Measurements from ENCODE around the gene NFATC4. TPM values are rescaled to one million over a fixed set of nuclear protein-coding genes. Genes with fewer than 3 reads are reported as not detected.
A peak's percentile ranks its signal among the peaks of the same experiment; 100 is the strongest.
"Not testable (repeated sequence)": the region's sequence is repeated elsewhere in the genome, so short reads cannot be mapped to it uniquely, and the experiment has no call there.

The NFATC4 gene
- total and polyA plus RNA-seq, 8 donors: 3.3 to 97.9 (median 12.7) TPM

DNA sequence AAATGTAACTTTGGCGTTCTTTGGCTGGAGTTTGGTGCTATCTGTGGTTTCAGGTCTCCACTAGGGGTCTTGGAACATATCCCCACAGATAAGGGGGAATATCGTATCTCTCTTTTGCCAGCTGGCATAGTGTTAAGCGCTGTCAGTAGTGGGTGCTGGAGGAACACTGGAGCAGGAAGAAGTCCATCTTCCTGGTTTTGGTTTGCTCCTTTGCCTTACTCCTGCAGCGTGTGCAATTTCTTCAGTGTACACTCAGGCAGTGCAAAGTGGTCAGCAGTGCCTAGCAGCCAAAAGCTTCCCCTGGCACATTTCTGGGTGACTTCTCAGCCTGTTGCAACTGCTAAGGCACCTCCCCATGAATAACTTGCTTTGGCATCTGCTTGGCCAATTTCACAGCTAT is 16.5 kb upstream of the NFATC4 start:
- TF ChIP-seq, protein P1, sequence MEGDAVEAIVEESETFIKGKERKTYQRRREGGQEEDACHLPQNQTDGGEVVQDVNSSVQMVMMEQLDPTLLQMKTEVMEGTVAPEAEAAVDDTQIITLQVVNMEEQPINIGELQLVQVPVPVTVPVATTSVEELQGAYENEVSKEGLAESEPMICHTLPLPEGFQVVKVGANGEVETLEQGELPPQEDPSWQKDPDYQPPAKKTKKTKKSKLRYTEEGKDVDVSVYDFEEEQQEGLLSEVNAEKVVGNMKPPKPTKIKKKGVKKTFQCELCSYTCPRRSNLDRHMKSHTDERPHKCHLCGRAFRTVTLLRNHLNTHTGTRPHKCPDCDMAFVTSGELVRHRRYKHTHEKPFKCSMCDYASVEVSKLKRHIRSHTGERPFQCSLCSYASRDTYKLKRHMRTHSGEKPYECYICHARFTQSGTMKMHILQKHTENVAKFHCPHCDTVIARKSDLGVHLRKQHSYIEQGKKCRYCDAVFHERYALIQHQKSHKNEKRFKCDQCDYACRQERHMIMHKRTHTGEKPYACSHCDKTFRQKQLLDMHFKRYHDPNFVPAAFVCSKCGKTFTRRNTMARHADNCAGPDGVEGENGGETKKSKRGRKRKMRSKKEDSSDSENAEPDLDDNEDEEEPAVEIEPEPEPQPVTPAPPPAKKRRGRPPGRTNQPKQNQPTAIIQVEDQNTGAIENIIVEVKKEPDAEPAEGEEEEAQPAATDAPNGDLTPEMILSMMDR (IDR thresholded peaks at IDR 0.05): no peak
- intact Hi-C loops (cut with DNase I): no loop called here
- no peaks in the 10 kb centered on the region for H3K4me1 ChIP-seq
- no peak overlapping the region for H3K27ac ChIP-seq
- no peaks in the 10 kb centered on the region for H3K27me3 ChIP-seq
- ATAC-seq (peak in 3 of 4 donors; percentile 53 to 60 (median 56)), FAIRE-seq (no peak), DNase-seq (no peak)
- no peaks in the 10 kb centered on the region for H3K36me3 ChIP-seq
- WGBS, 2 donors: 20 to 26% methylated on average over 4 of the region's 4 CpGs
- no peak overlapping the region for H3K4me3 ChIP-seq
- no peaks in the 10 kb centered on the region for H3K9me3 ChIP-seq

DNA sequence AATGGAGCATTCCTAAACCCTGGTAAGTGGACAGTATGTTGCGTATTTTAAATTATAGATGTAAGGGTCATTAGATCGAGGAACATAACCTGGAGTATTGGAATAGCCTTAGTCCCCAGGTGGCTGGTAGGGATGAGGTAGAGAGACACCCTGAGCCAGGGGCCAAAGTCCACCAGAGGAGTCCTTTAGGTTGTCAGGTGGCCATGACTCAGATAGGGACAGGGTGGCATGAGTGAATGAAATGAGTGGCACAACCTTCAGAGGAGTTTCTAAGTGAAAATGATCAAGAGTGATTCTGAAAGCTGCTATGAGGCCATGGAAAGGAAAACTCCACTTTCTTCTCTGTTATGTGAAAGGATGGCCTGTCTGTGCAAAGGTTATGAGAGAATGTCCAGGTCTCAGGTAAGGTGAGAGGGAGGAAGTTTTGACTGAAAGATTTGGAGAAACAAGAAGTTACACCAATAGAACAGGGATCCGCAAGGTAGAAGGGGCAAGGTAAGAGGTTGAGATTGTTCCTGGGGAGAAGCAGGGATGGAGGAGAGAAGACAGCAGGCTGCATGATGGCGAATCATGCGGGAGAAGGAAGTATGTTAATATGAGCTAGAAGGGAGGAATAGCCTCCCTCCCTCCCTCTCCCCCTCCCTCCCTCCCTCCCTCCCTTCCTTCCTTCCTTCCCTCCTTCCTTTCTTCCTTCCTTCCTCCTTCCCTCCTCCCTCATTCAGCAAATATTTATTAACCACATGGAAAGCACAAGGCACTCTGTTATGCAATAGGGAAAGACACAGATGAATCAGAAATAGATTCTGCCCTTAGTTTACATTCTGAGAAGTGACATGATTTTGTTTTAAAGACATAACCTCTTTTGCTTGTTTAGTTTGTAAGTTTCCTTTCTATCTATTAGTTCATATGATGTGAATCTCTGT is 14.2 kb upstream of the NFATC4 start:
- no peak for FAIRE-seq
- H3K27ac ChIP-seq: no peak overlapping the region
- 56 to 82% methylated on average over 4 to 5 of the region's 5 CpGs for WGBS, 2 donors
- TF ChIP-seq, protein P1 (IDR thresholded peaks at IDR 0.05): no peak
- no peaks in the 10 kb centered on the region for H3K4me1 ChIP-seq
- intact Hi-C loops (cut with DNase I): no loop called here
- H3K9me3 ChIP-seq: no peaks in the 10 kb centered on the region
- DNase-seq: peak in 1 of 6 donors; percentile 31
- ATAC-seq: peak in 3 of 4 donors; percentile 38 to 80 (median 72)
- H3K27me3 ChIP-seq: no peaks in the 10 kb centered on the region
- no peak overlapping the region for H3K4me3 ChIP-seq
- H3K36me3 ChIP-seq: no peaks in the 10 kb centered on the region

DNA sequence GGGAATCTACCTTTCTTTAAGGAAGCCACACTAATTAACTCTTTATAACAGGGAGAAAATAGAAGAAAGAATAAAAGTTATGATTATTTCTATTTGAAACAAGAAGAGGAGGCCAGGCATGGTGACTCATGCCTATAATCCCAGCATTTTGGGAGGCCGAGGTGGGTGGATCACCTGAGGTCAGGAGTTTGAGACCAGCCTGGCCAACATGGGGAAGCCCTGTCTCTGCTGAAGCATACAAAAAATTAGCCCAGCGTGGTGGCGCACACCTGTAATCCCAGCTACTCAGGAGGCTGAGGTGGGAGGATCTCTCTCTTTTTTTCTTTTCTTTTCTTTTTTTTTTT is 13.5 kb upstream of the NFATC4 start:
- DNase-seq; ATAC-seq; H3K36me3 ChIP-seq; H3K27ac ChIP-seq; intact Hi-C loops (cut with DNase I); H3K4me1 ChIP-seq; H3K4me3 ChIP-seq; H3K27me3 ChIP-seq; FAIRE-seq; H3K9me3 ChIP-seq: not testable (repeated sequence)
- 84 to 92% methylated on average over 3 of the region's 3 CpGs for WGBS, 2 donors

DNA sequence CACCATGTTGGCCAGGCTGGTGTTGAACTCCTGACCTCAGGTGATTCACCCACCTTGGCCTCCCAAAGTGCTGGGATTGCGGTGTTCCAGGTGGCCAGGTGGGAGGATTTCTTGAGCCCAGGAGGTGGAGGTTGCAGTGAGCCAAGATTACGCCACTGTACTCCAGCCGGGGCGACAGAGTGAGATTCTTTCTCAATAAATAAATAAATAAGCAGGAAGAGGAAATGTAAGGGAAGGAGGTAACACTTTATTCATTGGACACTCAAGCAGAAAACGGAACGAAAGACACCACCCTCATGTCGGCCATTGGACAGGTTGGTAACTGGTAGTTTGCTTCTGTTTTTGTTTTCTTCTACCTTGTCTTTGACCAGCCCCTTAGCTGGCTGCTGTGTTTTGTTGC is 13.0 kb upstream of the NFATC4 start:
- no peak overlapping the region for H3K27ac ChIP-seq
- no peaks in the 10 kb centered on the region for H3K4me1 ChIP-seq
- ATAC-seq: no peak
- FAIRE-seq: no peak
- intact Hi-C loops (cut with DNase I): no loop called here
- WGBS, 2 donors: 85 to 93% methylated on average over 7 of the region's 7 CpGs
- TF ChIP-seq, protein P1 (IDR thresholded peaks at IDR 0.05): no peak
- no peaks in the 10 kb centered on the region for H3K36me3 ChIP-seq
- no peak for DNase-seq
- no peaks in the 10 kb centered on the region for H3K9me3 ChIP-seq
- no peak overlapping the region for H3K4me3 ChIP-seq
- no peaks in the 10 kb centered on the region for H3K27me3 ChIP-seq

DNA sequence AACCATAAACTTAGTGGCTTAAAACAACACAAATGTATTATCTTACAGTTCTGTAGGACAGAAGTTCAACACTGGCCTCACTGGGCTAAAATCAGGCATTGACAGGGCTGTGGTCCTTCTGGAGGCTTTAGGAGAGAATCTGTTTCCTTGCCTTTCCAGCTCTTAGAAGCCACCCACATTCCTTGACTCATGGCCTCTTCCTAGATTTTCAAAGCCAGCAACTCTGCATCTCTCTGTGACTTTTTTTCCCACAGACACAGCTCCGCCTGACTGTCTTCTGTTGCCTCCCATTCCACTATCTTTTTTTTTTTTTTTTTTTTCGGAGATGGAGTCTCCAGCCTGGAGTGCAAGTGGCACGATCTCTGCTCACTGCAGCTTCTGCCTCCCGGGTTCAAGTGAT is 11.8 kb upstream of the NFATC4 start:
- H3K4me3 ChIP-seq: no peak overlapping the region
- no peak for FAIRE-seq
- no peaks in the 10 kb centered on the region for H3K4me1 ChIP-seq
- H3K27me3 ChIP-seq: no peaks in the 10 kb centered on the region
- intact Hi-C loops (cut with DNase I): no loop called here
- H3K36me3 ChIP-seq: no peaks in the 10 kb centered on the region
- no peak overlapping the region for H3K27ac ChIP-seq
- WGBS, 2 donors: 79 to 80% methylated on average over 4 of the region's 4 CpGs
- H3K9me3 ChIP-seq: no peaks in the 10 kb centered on the region
- TF ChIP-seq, protein P1 (IDR thresholded peaks at IDR 0.05): no peak
- DNase-seq: no peak
- ATAC-seq: no peak

All from pancreas (tissue), 10 donors.